CD4-positive, alpha-beta T cell (primary cell): ENCODE results near the gene ADSS2. TPM values are rescaled to one million over a fixed set of nuclear protein-coding genes. Genes with fewer than 3 reads are reported as not detected.

Source experiments
- ATAC-seq: fragments of 200-7000 bp; cut with Tn5 transposase; one replicate; pipeline ENCODE4 v1.10.0; 2022; ENCODE audit warnings: mild to moderate bottlenecking; ENCODE audit not compliant: poor library complexity
- CTCF ChIA-PET: fragments of 350-600 bp; sonication (Branson Sonifier 250); formaldehyde crosslinking; loops from one replicate; lab custom pipeline; 2021; ENCODE audit warnings: antibody characterized with exemption, inconsistent platforms; lab: Charles Lee
- POLR2A ChIA-PET: fragments of 350-600 bp; sonication (Branson Sonifier 250); formaldehyde crosslinking; loops from one replicate; lab custom pipeline; 2021; ENCODE audit warnings: antibody characterized with exemption, inconsistent platforms; lab: Charles Lee
- DNase-seq, 14 experiments: peaks; one replicate each; pipeline ENCODE4 v3.0.0-alpha.2; 2013 to 2020; ENCODE audit warnings: mixed read lengths in 2 of 14
- H3K27ac ChIP-seq, 2 donors: one replicate each; pipeline versions ENCODE4 v1.5.1 to v1.7.0; 2013; ENCODE audit warnings: low read length in 2 of 2, low read depth in 1 of 2, mild to moderate bottlenecking in 1 of 2
- H3K27me3 ChIP-seq, 2 experiments: 1 replicate in 1 of 2; 2 replicates in 1 of 2; pipeline versions ENCODE4 v1.6.1 to v1.7.0; 2013; ENCODE audit warnings: low read length in 2 of 2, control low read depth in 1 of 2, mild to moderate bottlenecking in 1 of 2, moderate library complexity in 1 of 2; ENCODE audit not compliant: insufficient read depth in 2 of 2, control insufficient read depth in 1 of 2
- H3K36me3 ChIP-seq: one replicate; pipeline ENCODE4 v1.6.1; 2013; ENCODE audit warnings: low read length, control low read depth; ENCODE audit not compliant: insufficient read depth
- H3K4me1 ChIP-seq: one replicate; pipeline ENCODE4 v1.6.1; 2013; ENCODE audit warnings: low read length, control low read depth; ENCODE audit not compliant: insufficient read depth
- H3K4me3 ChIP-seq: one replicate; pipeline ENCODE4 v1.5.1; 2013; ENCODE audit warnings: mild to moderate bottlenecking, low read length, moderate library complexity
- H3K9me3 ChIP-seq, 2 experiments: 1 replicate in 1 of 2; 2 replicates in 1 of 2; pipeline versions ENCODE4 v1.6.1 to v1.7.0; 2013; ENCODE audit warnings: low read length in 2 of 2, mild to moderate bottlenecking in 2 of 2, control low read depth in 1 of 2, moderate library complexity in 1 of 2; ENCODE audit not compliant: control insufficient read depth in 1 of 2, insufficient read depth in 1 of 2
- H3K27ac Mint-ChIP-seq: one replicate; pipeline ENCODE4 v1.8.0; 2020; ENCODE audit warnings: mixed read lengths
- H3K27me3 Mint-ChIP-seq: one replicate; pipeline ENCODE4 v1.8.0; 2021; ENCODE audit warnings: mixed read lengths
- H3K36me3 Mint-ChIP-seq: one replicate; pipeline ENCODE4 v1.8.0; 2021; ENCODE audit warnings: low read depth, mixed read lengths
- H3K4me1 Mint-ChIP-seq: one replicate; pipeline ENCODE4 v1.8.0; 2021; ENCODE audit warnings: low read depth, mixed read lengths
- H3K4me3 Mint-ChIP-seq: one replicate; pipeline ENCODE4 v1.8.0; 2020; ENCODE audit warnings: mild to moderate bottlenecking, mixed read lengths
- H3K9me3 Mint-ChIP-seq: one replicate; pipeline ENCODE4 v1.8.0; 2020; ENCODE audit warnings: mixed read lengths
- intact Hi-C, 2 experiments: fragments of 100-400 bp; cut with DNase I in 1 of 2; cut with micrococcal nuclease in 1 of 2; formaldehyde crosslinking; loops; one replicate each; pipeline versions ENCODE4 v1.15.1 to v1.9.0; 2023 to 2025; cut with DNase I, micrococcal nuclease
- total RNA-seq, 174 experiments: library from RNA in 2 of 174; stranded (reverse) in 2 of 174; gene quantifications; one replicate each; pipeline ENCODE4 v1.2.3 and lab custom pipeline; 2021 to 2026
- TF ChIP-seq, protein P1 (sequence below): fragments of 200-600 bp; IDR thresholded peaks from one replicate; pipeline ENCODE4 v1.8.0; 2022; ENCODE audit warnings: antibody characterized with exemption, mild to moderate bottlenecking

Gene ADSS2
- total RNA-seq, 2 experiments from 2014 or later, result 30.8 to 34.0 TPM

DNA sequence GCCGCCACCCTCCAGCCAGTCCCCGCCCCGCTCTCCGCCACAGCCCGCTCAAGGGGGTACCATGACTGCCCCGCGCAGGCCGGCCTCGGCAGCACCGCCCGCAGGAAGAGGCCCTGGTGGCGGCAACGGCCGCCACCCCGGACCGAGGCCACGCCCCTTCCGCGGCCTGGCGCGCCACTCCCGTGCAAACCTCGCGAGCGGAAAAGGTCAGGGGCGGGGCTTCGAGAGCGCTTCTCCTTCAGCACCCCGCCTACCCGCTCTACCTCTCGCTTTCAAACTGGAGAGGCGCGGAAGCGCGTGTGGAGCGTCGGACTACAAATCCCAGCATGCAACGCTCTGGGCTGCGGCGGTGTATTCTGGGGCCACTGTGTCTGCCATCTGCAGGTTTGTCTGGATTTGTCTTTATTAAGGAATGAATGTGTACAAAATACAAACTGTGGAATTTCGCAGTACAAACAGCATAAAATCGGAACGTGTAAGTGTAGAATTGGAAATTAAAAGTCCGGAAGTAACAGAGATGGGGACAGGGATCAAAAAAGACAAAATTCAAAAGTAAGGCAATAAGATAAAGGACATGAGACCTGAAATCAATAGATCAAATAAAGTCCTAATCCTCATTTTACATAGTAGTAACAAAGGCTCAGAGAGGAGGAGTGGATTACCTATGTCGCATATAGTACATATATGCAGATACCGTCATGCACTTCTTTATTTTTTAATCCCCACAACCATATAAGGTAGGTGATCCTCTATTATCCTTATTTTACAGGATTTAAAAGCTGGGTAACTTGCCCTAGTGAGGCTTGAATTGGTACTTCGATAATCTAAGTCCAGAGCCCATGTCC is 464 bp upstream of the ADSS2 start:
- ChIA-PET POLR2A (interaction anchor here (1.1 to 3.7 kb wide), 8 partner anchors 8 to 1197 kb away, joined by 3 to 36 read pairs (median 10); partner anchors contain the start of genes CATSPERE, CEP170, HNRNPU and SDCCAG8), CTCF (interaction anchor here (1.2 kb wide), 1 partner anchor 200 kb away, joined by 4 read pairs; the partner anchor contains the start of gene DESI2)
- H3K4me1 Mint-ChIP-seq, result peaks cover 42% of the 10 kb centered on the region
- no peaks in the 10 kb centered on the region for H3K9me3 ChIP-seq
- H3K27me3 Mint-ChIP-seq, result no peaks in the 10 kb centered on the region
- H3K36me3 ChIP-seq, result peaks cover 8% of the 10 kb centered on the region
- H3K27me3 ChIP-seq, result no peaks in the 10 kb centered on the region
- peak overlapping the region; percentile 86 for H3K4me3 ChIP-seq
- peak overlapping the region; percentile 93 for H3K4me3 Mint-ChIP-seq
- H3K36me3 Mint-ChIP-seq, result peaks cover 27% of the 10 kb centered on the region
- H3K4me1 ChIP-seq, result peaks cover 15% of the 10 kb centered on the region
- DNase-seq (peak; percentile 97 to 100 (median 99)), ATAC-seq (peak; percentile 83)
- peaks cover 2% of the 10 kb centered on the region for H3K9me3 Mint-ChIP-seq
- H3K27ac ChIP-seq, result peak overlapping the region; percentile 16 to 96
- H3K27ac Mint-ChIP-seq, result peak overlapping the region; percentile 98
- TF ChIP-seq, protein P1, sequence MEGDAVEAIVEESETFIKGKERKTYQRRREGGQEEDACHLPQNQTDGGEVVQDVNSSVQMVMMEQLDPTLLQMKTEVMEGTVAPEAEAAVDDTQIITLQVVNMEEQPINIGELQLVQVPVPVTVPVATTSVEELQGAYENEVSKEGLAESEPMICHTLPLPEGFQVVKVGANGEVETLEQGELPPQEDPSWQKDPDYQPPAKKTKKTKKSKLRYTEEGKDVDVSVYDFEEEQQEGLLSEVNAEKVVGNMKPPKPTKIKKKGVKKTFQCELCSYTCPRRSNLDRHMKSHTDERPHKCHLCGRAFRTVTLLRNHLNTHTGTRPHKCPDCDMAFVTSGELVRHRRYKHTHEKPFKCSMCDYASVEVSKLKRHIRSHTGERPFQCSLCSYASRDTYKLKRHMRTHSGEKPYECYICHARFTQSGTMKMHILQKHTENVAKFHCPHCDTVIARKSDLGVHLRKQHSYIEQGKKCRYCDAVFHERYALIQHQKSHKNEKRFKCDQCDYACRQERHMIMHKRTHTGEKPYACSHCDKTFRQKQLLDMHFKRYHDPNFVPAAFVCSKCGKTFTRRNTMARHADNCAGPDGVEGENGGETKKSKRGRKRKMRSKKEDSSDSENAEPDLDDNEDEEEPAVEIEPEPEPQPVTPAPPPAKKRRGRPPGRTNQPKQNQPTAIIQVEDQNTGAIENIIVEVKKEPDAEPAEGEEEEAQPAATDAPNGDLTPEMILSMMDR, result peak; percentile 45
- intact Hi-C loops, result loop anchor here (2.0 to 10.0 kb wide), 12 partner anchors 125 to 1200 kb away; partner anchors contain the start of genes HNRNPU (in 2 of the 2), CEP170 (in 1 of the 2), COX20 (in 1 of the 2) and DESI2 (in 1 of the 2)

DNA sequence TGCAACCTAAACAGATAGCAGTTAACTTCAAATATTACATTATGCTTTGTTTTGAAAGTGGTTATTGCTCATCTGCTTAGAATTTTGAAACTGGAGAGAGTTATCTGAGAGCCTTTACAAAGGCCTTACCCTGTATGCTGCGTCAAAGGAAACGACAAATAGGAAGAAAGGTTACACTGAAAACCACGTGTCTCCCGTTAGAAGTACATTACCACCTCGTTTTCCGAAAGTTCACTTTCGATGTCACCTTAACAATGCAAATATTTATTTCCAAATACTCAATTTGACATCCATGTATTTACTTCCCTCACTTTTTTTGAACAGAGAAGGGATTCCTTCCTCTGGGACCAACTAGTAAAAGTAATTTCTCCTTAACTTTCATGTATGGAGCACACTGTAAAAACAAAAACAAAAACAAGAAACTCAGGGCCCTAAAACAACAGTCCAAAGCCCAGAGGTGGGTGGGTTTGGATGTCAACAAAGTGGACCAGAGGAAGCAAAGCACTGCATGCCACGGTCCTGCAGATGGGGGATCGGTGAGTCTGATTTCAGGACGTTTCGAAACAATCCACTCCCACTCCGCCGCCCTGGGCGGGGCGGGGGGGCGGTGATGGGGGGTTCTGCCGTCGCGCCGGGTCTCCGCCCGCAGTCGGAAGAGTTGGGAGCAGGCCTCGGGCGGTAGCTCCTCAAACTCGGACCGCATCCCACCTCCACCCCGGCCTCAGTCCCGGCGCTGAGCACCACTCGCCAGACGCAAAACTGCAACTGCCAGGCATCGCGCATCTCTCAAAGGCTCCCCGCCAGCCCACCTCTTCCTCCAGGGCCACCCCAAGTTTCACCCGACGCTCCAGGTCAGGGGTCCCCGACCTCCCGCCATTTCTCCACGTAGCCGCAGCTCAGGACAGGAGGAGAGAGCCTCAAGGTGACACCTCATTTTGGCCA is 841 bp downstream of the ADSS2 start:
- DNase-seq (peak; percentile 42 to 80 (median 58)), ATAC-seq (peak; percentile 33)
- Mint-ChIP-seq H3K27me3 (no peaks in the 10 kb centered on the region), H3K36me3 (peaks cover 32% of the 10 kb centered on the region), H3K9me3 (peaks cover 2% of the 10 kb centered on the region), H3K4me1 (peaks cover 55% of the 10 kb centered on the region), H3K4me3 (peak overlapping the region; percentile 93), H3K27ac (peak overlapping the region; percentile 98)
- TF ChIP-seq, protein P1, result no peak
- ChIA-PET POLR2A (interaction anchor here (0.7 to 3.7 kb wide), 14 partner anchors 8 to 1196 kb away, joined by 3 to 36 read pairs (median 6); partner anchors contain the start of genes CATSPERE, CEP170, DESI2 and HNRNPU), CTCF (no interaction called here)
- no peaks in the 10 kb centered on the region for H3K9me3 ChIP-seq
- H3K27me3 ChIP-seq, result no peaks in the 10 kb centered on the region
- peaks cover 15% of the 10 kb centered on the region for H3K4me1 ChIP-seq
- peaks cover 8% of the 10 kb centered on the region for H3K36me3 ChIP-seq
- peak overlapping the region; percentile 93 to 96 for H3K27ac ChIP-seq
- H3K4me3 ChIP-seq, result peak overlapping the region; percentile 86
- intact Hi-C loops, result loop anchor here (1.0 to 10.0 kb wide), 12 partner anchors 124 to 1199 kb away; partner anchors contain the start of genes HNRNPU (in 2 of the 2), CEP170 (in 1 of the 2), COX20 (in 1 of the 2) and DESI2 (in 1 of the 2)
